HepG2 (cell line): ENCODE results near the gene QKI. TPM values are rescaled to one million over a fixed set of nuclear protein-coding genes. Genes with fewer than 3 reads are reported as not detected.

ENCODE experiments used
- ATAC-seq: fragments of 200-7000 bp; cut with Tn5 transposase; 3 replicates; pipeline ENCODE4 v1.9.1; 2020; ENCODE audit warnings: mild to moderate bottlenecking, moderate library complexity
- Bru-seq: library from RNA; stranded (reverse); fragments of 400-500 nt; gene quantifications from one replicate; lab custom pipeline; 2021; lab: Mats Ljungman, UMichigan
- BruChase-seq, 2 experiments: library from RNA; stranded (reverse); fragments of 400-500 nt; gene quantifications; one replicate each; lab custom pipeline; 2021; lab: Mats Ljungman, UMichigan
- BruUV-seq: library from RNA; stranded (reverse); fragments of 400-500 nt; replicated peaks from 2 replicates; lab custom pipeline; 2021; lab: Mats Ljungman, UMichigan
- CTCF ChIA-PET: fragments of 300-600 bp; formaldehyde crosslinking; extraction: SDS; loops from one replicate; lab custom pipeline; 2021; ENCODE audit warnings: low total read pairs, inconsistent platforms, low intra/inter-chr PET ratio; lab: Yijun Ruan, JAX
- POLR2A ChIA-PET: fragments of 350-600 bp; sonication (Branson Sonifier 250); formaldehyde crosslinking; loops from one replicate; lab custom pipeline; 2020; ENCODE audit warnings: antibody characterized with exemption, inconsistent platforms; lab: Yijun Ruan, JAX
- DNase-seq: peaks from one replicate; pipeline ENCODE4 v3.0.0-alpha.2; 2015; ENCODE audit warnings: low spot score
- FAIRE-seq: peaks from 3 replicates; lab custom pipeline; 2011; peaks lifted over from hg19 to GRCh38; lab: Jason Lieb, UNC
- H2AFZ ChIP-seq: one replicate; pipeline ENCODE4 v1.6.1; 2011; ENCODE audit warnings: low read length, inconsistent platforms
- H3K27ac ChIP-seq: fragments of 300-600 bp; 3 replicates; pipeline ENCODE4 v1.8.0; 2011; ENCODE audit warnings: mixed run types, mild to moderate bottlenecking, mixed read lengths, low read length, inconsistent platforms; ENCODE audit not compliant: insufficient read depth; ENCODE audit errors: extremely low read length
- H3K27me3 ChIP-seq, 2 experiments: fragments of 200-600 bp in 1 of 2; 2 replicates in 1 of 2; 3 replicates in 1 of 2; pipeline versions ENCODE4 v1.6.0 to v1.8.0; 2011; ENCODE audit warnings: low read length in 2 of 2, mild to moderate bottlenecking in 2 of 2, moderate library complexity in 2 of 2, inconsistent platforms in 1 of 2; ENCODE audit not compliant: insufficient read depth in 2 of 2, control insufficient read depth in 1 of 2
- H3K36me3 ChIP-seq, 2 experiments: fragments of 200-600 bp in 1 of 2; replicated peaks in 1 of 2; 2 replicates in 1 of 2; 3 replicates in 1 of 2; pipeline versions ENCODE4 v1.5.1 to v1.8.0; 2011; ENCODE audit warnings: low read length in 2 of 2, inconsistent platforms in 1 of 2; ENCODE audit not compliant: insufficient read depth in 2 of 2, control insufficient read depth in 1 of 2
- H3K4me1 ChIP-seq: 2 replicates; pipeline ENCODE4 v1.5.1; 2012; ENCODE audit warnings: low read length, inconsistent platforms; ENCODE audit not compliant: insufficient read depth
- H3K4me2 ChIP-seq: 2 replicates; pipeline ENCODE4 v1.6.0; 2011; ENCODE audit warnings: low read depth, low read length, inconsistent platforms
- H3K4me3 ChIP-seq, 3 experiments: fragments of 200-600 bp in 1 of 3; sonication (generic), shearing (Covaris generic) in 1 of 3; replicated peaks in 1 of 3; 2 replicates each; pipeline ENCODE4 v1.5.1; 2011 to 2016; ENCODE audit warnings: low read length in 3 of 3, inconsistent platforms in 2 of 3, low read depth in 2 of 3, mild to moderate bottlenecking in 2 of 3, control low read depth in 1 of 3, mixed read lengths in 1 of 3; ENCODE audit not compliant: insufficient read depth in 1 of 3
- H3K79me2 ChIP-seq: one replicate; pipeline ENCODE4 v1.6.1; 2011; ENCODE audit warnings: low read length, inconsistent platforms; ENCODE audit not compliant: insufficient read depth
- H3K9ac ChIP-seq: 2 replicates; pipeline ENCODE4 v1.6.0; 2011; ENCODE audit warnings: mild to moderate bottlenecking, low read depth, low read length, inconsistent platforms; ENCODE audit not compliant: insufficient read depth
- H3K9me3 ChIP-seq: 2 replicates; pipeline ENCODE4 v1.5.1; 2012; ENCODE audit warnings: mild to moderate bottlenecking, low read length
- H4K20me1 ChIP-seq: 2 replicates; pipeline ENCODE4 v1.6.0; 2011; ENCODE audit warnings: inconsistent platforms, mild to moderate bottlenecking, low read length, moderate library complexity; ENCODE audit not compliant: insufficient read depth
- CBX2 ChIP-seq, 2 experiments: fragments of 200-600 bp in 1 of 2; sonication (generic); formaldehyde crosslinking in 1 of 2; IDR thresholded peaks; 2 replicates each; pipeline versions ENCODE4 v1.7.0 to v1.8.1; 2018 to 2022; ENCODE audit warnings: low read depth in 2 of 2, low read length in 1 of 2, mild to moderate bottlenecking in 1 of 2, missing genetic modification reagents in 1 of 2
- CTCF ChIP-seq: sonication (generic); formaldehyde crosslinking; IDR thresholded peaks from 2 replicates; pipeline ENCODE4 v1.5.0; 2020; ENCODE audit warnings: mild to moderate bottlenecking, missing genetic modification reagents, moderate library complexity
- IKZF4 ChIP-seq: sonication (generic); formaldehyde crosslinking; IDR thresholded peaks from 2 replicates; pipeline ENCODE4 v1.5.1; 2020; ENCODE audit warnings: borderline replicate concordance, mild to moderate bottlenecking, low read depth, missing genetic modification reagents; ENCODE audit errors: not compliant biosample characterization
- JUNB ChIP-seq: sonication (generic); formaldehyde crosslinking; IDR thresholded peaks from 2 replicates; pipeline ENCODE4 v1.8.0; 2022; ENCODE audit warnings: missing genetic modification reagents, mild to moderate bottlenecking, borderline replicate concordance
- KLF16 ChIP-seq, 2 experiments: sonication (generic) in 1 of 2; formaldehyde crosslinking in 1 of 2; IDR thresholded peaks; 2 replicates each; pipeline versions ENCODE4 v1.6.1 to v1.8.0; 2016 to 2023; ENCODE audit warnings: missing genetic modification reagents in 2 of 2, missing compliant biosample characterization in 1 of 2
- SOX13 ChIP-seq, 3 experiments: fragments of 450-650 bp in 1 of 3; sonication (generic) in 1 of 3; formaldehyde crosslinking in 1 of 3; IDR thresholded peaks in 2 of 3; conservative IDR thresholded peaks in 1 of 3; 2 replicates each; pipeline versions ENCODE4 v1.5.0 to v1.6.1; 2016 to 2020; ENCODE audit warnings: antibody characterized with exemption in 1 of 3, mild to moderate bottlenecking in 1 of 3, missing compliant biosample characterization in 1 of 3, missing genetic modification reagents in 1 of 3, moderate library complexity in 1 of 3
- SRSF9 ChIP-seq: fragments of 200-400 bp; formaldehyde crosslinking; IDR thresholded peaks from 2 replicates; pipeline ENCODE4 v1.6.1; 2018; ENCODE audit warnings: borderline replicate concordance, mild to moderate bottlenecking, low read depth, low read length; ENCODE audit not compliant: insufficient read depth, poor library complexity, severe bottlenecking
- ZKSCAN1 ChIP-seq: fragments of 150-350 bp; IDR thresholded peaks from 2 replicates; pipeline ENCODE4 v1.6.1; 2014; ENCODE audit warnings: low read length
- ZNF530 ChIP-seq: sonication (generic); formaldehyde crosslinking; IDR thresholded peaks from 2 replicates; pipeline ENCODE4 v1.5.0; 2020; ENCODE audit warnings: low read depth, mild to moderate bottlenecking, missing genetic modification reagents
- ZNF7 ChIP-seq: IDR thresholded peaks from 2 replicates; pipeline ENCODE4 v1.6.1; 2016; ENCODE audit warnings: missing biosample characterization, missing genetic modification reagents
- ZNF768 ChIP-seq: sonication (generic); formaldehyde crosslinking; IDR thresholded peaks from 2 replicates; pipeline ENCODE4 v1.4.0; 2020; ENCODE audit warnings: missing genetic modification reagents
- WGBS: methylation state at CpG from one replicate; pipeline ENCODE4 v1.1.6; 2017; ENCODE audit warnings: low lambda C conversion rate; 5-methylcytosine and 5-hydroxymethylcytosine counted together
- in situ Hi-C: cut with HindIII; loops from 2 replicates; pipeline ENCODE4 v1.10.0; 2017; ENCODE audit warnings: low pct_unique_long_range_greater_than_20kb; ENCODE audit not compliant: extremely low pct_ligation_motif_present
- intact Hi-C: fragments of 100-400 bp; cut with micrococcal nuclease; formaldehyde crosslinking; loops from one replicate; pipeline ENCODE4 v1.10.0; 2022; ENCODE audit not compliant: unreplicated experiment
- long read RNA-seq, 2 experiments: library from RNA in 1 of 2; library from polyadenylated mRNA in 1 of 2; stranded (forward) in 1 of 2; unstranded in 1 of 2; transcript quantifications; one replicate each; pipeline ENCODE4 v2.0.0, GENCODE V29; 2019 to 2022
- polyA minus RNA-seq, 3 experiments: library from RNA; depleted of rRNA, polyadenylated mRNA; stranded (reverse); fragments of >200 nt; gene quantifications; 2 replicates each; pipeline ENCODE4 v1.2.3, GENCODE V29; 2011; ENCODE audit warnings: low replicate concordance in 1 of 3
- polyA plus RNA-seq, 8 experiments: library from polyadenylated mRNA; depleted of rRNA in 3 of 8; stranded (reverse) in 7 of 8; unstranded in 1 of 8; fragments of >200 nt; fragmentation: Illumina TruSeq in 4 of 8; extraction: Trizol in 4 of 8; gene quantifications; 2 replicates each; pipeline versions ENCODE4 v1.2.1 to v1.2.3, GENCODE V29; 2011 to 2016; ENCODE audit warnings: low read depth in 4 of 8, missing spikeins in 1 of 8, mixed read lengths in 1 of 8; ENCODE audit not compliant: insufficient read depth in 1 of 8
- total RNA-seq, 5 experiments: library from RNA; depleted of rRNA; stranded (reverse); fragments of >200 nt; fragmentation: Illumina TruSeq; extraction: Trizol; gene quantifications; 2 replicates each; pipeline ENCODE4 v1.2.3, GENCODE V29; 2016; ENCODE audit warnings: low read depth in 1 of 5
- TF ChIP-seq, protein P1 (sequence below): sonication (generic); formaldehyde crosslinking; IDR thresholded peaks from 2 replicates; pipeline ENCODE4 v1.8.1; 2023; ENCODE audit warnings: missing genetic modification reagents, mild to moderate bottlenecking, borderline replicate concordance

Gene QKI
- 136 and 167 TPM in 2 replicates for total RNA-seq (2016; rRNA removed; fragmentation: Illumina TruSeq; extraction: Trizol)
- total RNA-seq (2016; cell fraction: cytosol; rRNA removed; fragmentation: Illumina TruSeq; extraction: Trizol; ENCODE audit: low read depth): 33.5 and 40.4 TPM in 2 replicates
- 141 and 159 TPM in 2 replicates for total RNA-seq (2016; cell fraction: insoluble cytoplasmic fraction; rRNA removed; fragmentation: Illumina TruSeq; extraction: Trizol)
- 82.9 and 85.6 TPM in 2 replicates for total RNA-seq (2016; cell fraction: membrane; rRNA removed; fragmentation: Illumina TruSeq; extraction: Trizol)
- 114 and 126 TPM in 2 replicates for total RNA-seq (2016; cell fraction: nucleus; rRNA removed; fragmentation: Illumina TruSeq; extraction: Trizol)
- 117 and 137 TPM in 2 replicates for polyA plus RNA-seq (2011; rRNA removed)
- 108 and 115 TPM in 2 replicates for polyA plus RNA-seq (2011; cell fraction: cytosol; rRNA removed)
- 73.5 and 79.1 TPM in 2 replicates for polyA plus RNA-seq (2011; cell fraction: nucleus; rRNA removed)
- 77.5 and 90.6 TPM in 2 replicates for polyA plus RNA-seq (2012)
- polyA plus RNA-seq (2016; cell fraction: cytosol; fragmentation: Illumina TruSeq; extraction: Trizol; ENCODE audit: low read depth): 5.6 and 6.8 TPM in 2 replicates
- polyA plus RNA-seq (2016; cell fraction: insoluble cytoplasmic fraction; fragmentation: Illumina TruSeq; extraction: Trizol; ENCODE audit: low read depth): 101 and 120 TPM in 2 replicates
- polyA plus RNA-seq (2016; cell fraction: membrane; fragmentation: Illumina TruSeq; extraction: Trizol; ENCODE audit: low read depth): 23.6 and 26.7 TPM in 2 replicates
- polyA plus RNA-seq (2016; cell fraction: nucleus; fragmentation: Illumina TruSeq; extraction: Trizol; ENCODE audit: insufficient read depth, low read depth): 50.1 and 57.9 TPM in 2 replicates
- polyA minus RNA-seq (2011; rRNA and poly(A)+ RNA removed; ENCODE audit: low replicate concordance): 195 and 554 TPM in 2 replicates
- polyA minus RNA-seq (2011; cell fraction: cytosol; rRNA and poly(A)+ RNA removed): 175 and 185 TPM in 2 replicates
- 261 and 310 TPM in 2 replicates for polyA minus RNA-seq (2011; cell fraction: nucleus; rRNA and poly(A)+ RNA removed)
- Bru-seq, nascent RNA: percentile 96 among the genes with signal in this experiment
- percentile 93 among the genes with signal in this experiment for BruChase-seq, experiment 1, labeled RNA remaining after a 6-hour chase
- BruChase-seq, experiment 2, labeled RNA remaining after a 2-hour chase: percentile 92 among the genes with signal in this experiment
- long read RNA-seq, experiment 1, partial matches to known transcripts: 0 of 7 reads
- long read RNA-seq, experiment 1, other reads (novel, unspliced or antisense): 7 of 7 reads
- long read RNA-seq, experiment 2, full-length matches to known transcripts: 4 of 111 reads
- long read RNA-seq, experiment 2, partial matches to known transcripts: 0 of 111 reads
- long read RNA-seq, experiment 2, other reads (novel, unspliced or antisense): 107 of 111 reads

DNA sequence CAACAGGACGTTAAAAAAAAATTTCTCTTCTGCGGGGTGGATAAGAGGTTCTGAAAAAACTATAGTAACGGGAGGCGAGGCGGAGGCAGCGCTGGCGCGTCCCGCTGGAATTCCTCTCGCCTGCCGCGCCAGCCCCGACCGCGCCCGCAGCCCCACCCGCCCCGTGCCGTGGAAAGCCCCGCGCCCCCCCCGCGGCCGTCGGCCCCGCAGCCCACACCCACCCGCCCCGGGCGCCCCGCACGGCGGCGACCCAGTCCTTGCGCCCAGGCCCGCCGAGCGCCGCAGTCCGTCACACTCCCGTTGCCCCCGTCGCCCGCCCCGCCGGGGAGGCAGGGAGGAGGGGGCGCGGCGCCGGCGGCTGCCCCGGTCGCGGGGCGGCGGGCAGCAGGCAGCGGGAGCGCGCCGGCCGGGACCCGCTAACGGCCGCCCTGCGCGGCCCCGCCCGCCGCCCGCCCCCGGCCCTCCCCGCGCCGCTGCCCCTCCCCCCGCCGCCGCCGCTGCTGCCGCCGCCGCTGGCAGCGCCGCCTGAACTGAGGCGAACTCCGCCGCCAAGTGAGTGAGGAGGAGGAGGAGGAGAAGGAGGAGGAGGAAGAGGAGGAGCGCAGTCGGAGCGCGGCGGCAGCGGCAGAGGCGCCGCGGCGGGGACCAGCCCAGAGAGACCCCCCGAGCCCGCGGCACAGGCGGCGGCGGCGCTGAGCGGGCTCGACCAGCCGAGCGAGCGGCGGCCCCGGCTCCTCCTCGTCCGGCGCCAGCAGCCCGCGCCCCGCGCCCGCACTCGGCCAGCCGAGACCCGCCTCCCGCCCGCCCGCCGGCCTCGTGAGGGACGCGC, at the start of gene QKI:
Gene QKI, plus strand, starts transcription at position 602 of the 829 bp plus-strand sequence. CDS start 476 bp downstream, outside the sequence.
- no TSS peak for BruUV-seq
- TF ChIP-seq SOX13 (IDR thresholded peaks at IDR 0.05): no peak
- peak in 1 of 2 experiments; percentile 40; a peak in 2 of 4 replicates for TF ChIP-seq SOX13 (CRISPR knock-in tag; conservative IDR thresholded peaks at IDR 0.05 in 1 of 2, IDR thresholded peaks at IDR 0.05 in 1 of 2)
- TF ChIP-seq ZNF7 (CRISPR knock-in tag): no peak
- TF ChIP-seq IKZF4: no peak
- no peak for TF ChIP-seq JUNB (CRISPR knock-in tag)
- TF ChIP-seq CTCF (CRISPR knock-in tag): peak; percentile 24; the same call in 1 of the 2 replicates
- TF ChIP-seq, protein P1, sequence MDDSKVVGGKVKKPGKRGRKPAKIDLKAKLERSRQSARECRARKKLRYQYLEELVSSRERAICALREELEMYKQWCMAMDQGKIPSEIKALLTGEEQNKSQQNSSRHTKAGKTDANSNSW (CRISPR knock-in tag): no peak; the same call in 1 of the 2 replicates
- no peak for TF ChIP-seq ZNF530
- TF ChIP-seq KLF16 (CRISPR knock-in tag; IDR thresholded peaks at IDR 0.05): no peak
- no peak for TF ChIP-seq SRSF9
- no peak for TF ChIP-seq ZKSCAN1
- TF ChIP-seq CBX2 (IDR thresholded peaks at IDR 0.05; ENCODE audit: low read depth, low read length): no peak
- no peak for TF ChIP-seq CBX2 (CRISPR knock-in tag; IDR thresholded peaks at IDR 0.05; ENCODE audit: low read depth)
- 0 out of 2 replicates have a peak, but pooled peaks have one; percentile 17 for TF ChIP-seq ZNF768 (CRISPR knock-in tag)

More for the DNA sequence above, at the start of gene QKI:
- peak within 1 kb of the TSS; percentile 98 for H3K9ac ChIP-seq
- no peak within 1 kb of the TSS for H2AFZ ChIP-seq
- H3K4me1 ChIP-seq: peaks cover 53% of the 10 kb centered on the region
- H3K27ac ChIP-seq: peak within 1 kb of the TSS; percentile 98
- H3K4me2 ChIP-seq: peak within 1 kb of the TSS; percentile 92
- WGBS: under 1% methylated on average over 19 of the region's 127 CpGs
- ATAC-seq: peak; percentile 24
- intact Hi-C loops (loop anchor here (10.0 kb wide), 1 partner anchor 690 kb away; the partner anchor contains the start of genes PACRG and PRKN), in situ Hi-C loops (loop anchor here (25.0 kb wide), 1 partner anchor 698 kb away; no protein-coding TSS in a partner anchor)
- DNase-seq: peak; percentile 59
- FAIRE-seq: no peak
- no peaks in the 10 kb centered on the region; a peak in 1 of 5 replicates for H3K27me3 ChIP-seq
- H3K79me2 ChIP-seq: peaks cover 53% of the 10 kb centered on the region
- H3K9me3 ChIP-seq: no peaks in the 10 kb centered on the region
- peaks cover 22% of the 10 kb centered on the region for H4K20me1 ChIP-seq
- ChIA-PET POLR2A (no interaction called here), CTCF (no interaction called here)
- H3K36me3 ChIP-seq: no peaks in the 10 kb centered on the region
- peak within 1 kb of the TSS; percentile 95 to 97 (median 96) for H3K4me3 ChIP-seq
